MV-4-11 (cell line): ENCODE results near the gene ALX3.

Source experiments
- DNase-seq: peaks from one replicate; lab custom pipeline; 2025; lab: John Stamatoyannopoulos, UW

ALX3 gene

GRCh38 chr1:110065841-110066240 is 4.6 kb downstream of the ALX3 start:
- DNase-seq: no peak

DNA sequence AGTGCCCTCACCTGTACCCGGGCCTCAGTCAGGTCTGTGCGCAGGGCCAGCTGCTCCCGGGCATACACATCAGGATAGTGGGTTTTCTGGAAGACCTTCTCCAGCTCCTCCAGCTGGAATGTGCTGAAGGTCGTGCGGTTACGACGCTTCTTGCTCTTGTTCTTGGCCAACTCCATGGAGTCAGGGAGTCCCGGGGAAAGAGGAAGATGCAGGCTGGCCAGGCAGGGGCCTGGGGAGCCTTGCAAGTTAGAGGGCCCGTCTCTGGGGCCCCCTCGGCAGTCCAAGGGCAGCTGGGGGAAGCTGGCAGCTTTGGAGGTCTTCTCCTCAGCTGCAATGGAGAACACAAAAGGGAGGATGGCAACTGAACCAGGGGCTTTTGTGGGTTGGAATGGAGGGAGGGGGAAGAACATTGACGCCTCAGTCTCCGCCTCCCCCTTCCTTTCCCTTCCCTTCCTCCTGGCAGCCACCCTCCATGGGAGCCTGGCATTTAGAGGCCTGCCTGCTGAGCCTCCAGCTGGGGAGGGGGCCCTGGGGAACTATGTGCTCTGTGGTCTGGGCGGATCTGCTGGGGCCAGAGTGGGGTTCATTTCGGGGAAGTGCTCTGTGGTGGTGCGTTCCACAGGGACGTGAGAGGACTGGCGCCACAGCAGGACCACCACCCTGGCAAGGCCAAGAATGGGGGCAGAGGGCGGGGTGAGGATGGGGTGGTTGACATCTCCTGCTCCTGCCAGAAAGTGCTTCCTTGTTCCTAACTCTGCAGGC is 5.7 kb downstream of the ALX3 start:
- DNase-seq: no peak

DNA sequence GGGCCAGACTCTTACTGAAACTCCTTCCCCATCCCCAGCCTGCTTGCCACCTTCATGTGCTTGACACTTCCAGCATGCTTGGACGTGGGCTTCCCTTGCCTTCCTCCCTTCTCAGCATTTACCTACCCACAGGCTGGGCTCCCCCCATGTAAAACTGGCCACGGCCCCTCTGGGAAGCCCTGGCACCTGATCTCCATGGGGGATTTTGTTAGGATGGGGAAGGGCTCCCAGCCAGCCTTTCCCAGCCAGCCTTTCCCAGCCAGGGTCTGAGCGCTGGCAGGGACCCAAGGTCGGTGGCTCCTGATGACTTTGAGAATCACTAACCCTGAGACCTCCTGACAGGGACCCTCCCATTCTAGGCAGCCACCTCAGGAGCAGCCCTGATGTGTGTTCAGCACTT is 6.7 kb downstream of the ALX3 start:
- DNase-seq: no peak

GRCh38 chr1:110062612-110063011 is 7.9 kb downstream of the ALX3 start:
- no peak for DNase-seq

- DNase-seq: no peak
These were observed 9.1 kb downstream of the ALX3 start for GRCh38 chr1:110061341-110061740.

DNA sequence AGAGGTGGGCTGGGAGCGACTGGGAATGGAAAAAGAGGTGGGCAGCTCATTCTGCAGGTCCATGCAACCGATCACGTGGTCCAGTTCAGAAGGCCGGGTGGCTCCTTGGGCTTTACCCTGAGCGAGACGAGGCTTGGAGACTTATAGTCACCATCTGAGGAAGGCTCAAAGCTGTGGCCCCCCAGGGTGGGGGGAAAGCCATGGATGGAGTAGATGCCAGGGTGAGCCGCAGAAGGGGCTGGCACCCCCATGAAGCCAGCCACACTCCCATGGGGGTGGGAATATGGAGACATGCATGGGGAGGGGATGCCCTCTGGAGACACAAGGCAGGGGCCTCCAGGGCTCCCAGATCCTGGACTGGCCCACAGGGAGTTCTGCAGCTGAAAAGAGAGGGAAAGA is 9.8 kb downstream of the ALX3 start:
- no peak for DNase-seq

- peak; percentile 32 for DNase-seq
These were observed 10.3 kb downstream of the ALX3 start for GRCh38 chr1:110060034-110060661.

- no peak for DNase-seq
These were observed 11.2 kb downstream of the ALX3 start for GRCh38 chr1:110059133-110059863.

DNA sequence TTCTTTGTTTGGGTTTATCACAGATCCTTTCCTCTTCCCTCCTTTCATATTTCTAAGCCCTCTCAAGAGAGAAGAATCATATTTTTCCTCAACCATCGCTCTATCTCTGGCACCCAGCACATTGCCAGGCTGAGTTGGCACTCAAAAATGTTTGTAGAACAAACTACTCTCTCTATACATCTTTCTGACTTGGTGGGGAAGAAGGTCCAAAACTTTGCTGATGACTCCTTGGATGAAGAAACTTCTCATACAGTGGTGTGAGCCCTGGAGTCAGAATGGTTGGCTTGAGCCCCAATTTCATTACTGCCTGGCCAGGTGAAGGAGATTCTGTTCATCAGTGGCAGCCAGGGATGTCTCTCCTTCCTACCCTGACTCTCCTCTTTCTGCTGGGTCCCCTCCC is 11.9 kb downstream of the ALX3 start:
- DNase-seq: no peak

GRCh38 chr1:110057963-110058518 is 12.4 kb downstream of the ALX3 start:
- DNase-seq: peak; percentile 62

- no peak for DNase-seq
These were observed 13.7 kb downstream of the ALX3 start for GRCh38 chr1:110056776-110057175.

DNA sequence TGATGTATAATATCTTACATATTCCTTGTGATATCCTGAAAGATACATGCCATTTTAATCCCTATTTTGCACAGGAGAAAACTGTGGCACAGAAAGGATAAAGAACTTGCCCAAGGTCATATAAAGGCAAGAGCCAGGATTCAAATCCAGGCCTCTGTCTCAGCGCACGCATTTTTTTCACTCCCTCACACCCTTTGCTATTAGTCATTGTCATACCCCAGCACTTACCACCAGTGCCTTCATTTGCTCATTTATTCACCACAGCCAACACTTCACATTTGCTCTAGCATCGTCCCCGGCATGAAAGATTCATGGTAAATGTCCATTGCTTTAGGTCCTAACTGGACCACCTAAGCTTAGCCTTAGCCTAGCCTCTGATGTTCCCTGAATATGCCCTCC is 14.2 kb downstream of the ALX3 start:
- DNase-seq: no peak

- DNase-seq: no peak
These were observed 14.8 kb downstream of the ALX3 start for GRCh38 chr1:110055493-110056284.

DNA sequence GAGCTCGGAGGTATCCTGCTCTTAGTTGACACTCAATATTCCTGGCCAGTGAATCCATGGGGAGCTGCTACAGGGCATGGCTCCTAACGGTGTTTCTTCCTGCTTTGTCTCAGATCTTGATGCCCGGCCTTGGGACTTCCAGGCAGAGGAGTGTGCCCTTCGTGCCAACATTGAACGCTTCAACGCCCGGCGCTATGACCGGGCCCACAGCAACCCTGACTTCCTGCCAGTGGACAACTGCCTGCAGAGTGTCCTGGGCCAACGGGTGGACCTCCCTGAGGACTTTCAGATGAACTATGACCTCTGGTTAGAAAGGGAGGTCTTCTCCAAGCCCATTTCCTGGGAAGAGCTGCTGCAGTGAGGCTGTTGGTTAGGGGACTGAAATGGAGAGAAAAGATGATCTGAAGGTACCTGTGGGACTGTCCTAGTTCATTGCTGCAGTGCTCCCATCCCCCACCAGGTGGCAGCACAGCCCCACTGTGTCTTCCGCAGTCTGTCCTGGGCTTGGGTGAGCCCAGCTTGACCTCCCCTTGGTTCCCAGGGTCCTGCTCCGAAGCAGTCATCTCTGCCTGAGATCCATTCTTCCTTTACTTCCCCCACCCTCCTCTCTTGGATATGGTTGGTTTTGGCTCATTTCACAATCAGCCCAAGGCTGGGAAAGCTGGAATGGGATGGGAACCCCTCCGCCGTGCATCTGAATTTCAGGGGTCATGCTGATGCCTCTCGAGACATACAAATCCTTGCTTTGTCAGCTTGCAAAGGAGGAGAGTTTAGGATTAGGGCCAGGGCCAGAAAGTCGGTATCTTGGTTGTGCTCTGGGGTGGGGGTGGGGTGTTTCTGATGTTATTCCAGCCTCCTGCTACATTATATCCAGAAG is 16.7 kb downstream of the ALX3 start:
- DNase-seq: no peak

DNA sequence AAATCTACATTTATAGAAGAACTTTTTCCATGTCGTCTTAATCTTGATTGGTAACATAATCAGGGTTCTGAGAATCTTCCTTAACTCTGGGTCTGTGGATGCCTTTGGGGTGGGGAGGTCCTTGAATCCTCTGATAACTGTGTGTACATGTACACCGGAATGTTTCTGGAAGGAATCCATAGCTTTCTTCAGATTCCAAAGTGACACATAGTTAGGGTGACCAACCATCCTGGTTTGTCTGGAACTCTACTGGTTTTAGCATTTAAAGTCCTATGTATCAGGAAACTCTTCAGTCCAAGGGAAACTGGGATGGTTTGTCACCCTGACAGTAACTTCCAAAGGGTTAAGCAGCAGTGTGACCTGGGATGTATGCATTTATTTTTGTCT is 19.2 kb downstream of the ALX3 start:
- no peak for DNase-seq

GRCh38 chr1:110050602-110051261 is 19.7 kb downstream of the ALX3 start:
- DNase-seq: no peak

- no peak for DNase-seq
These were observed 20.5 kb downstream of the ALX3 start for GRCh38 chr1:110049801-110050601.

DNA sequence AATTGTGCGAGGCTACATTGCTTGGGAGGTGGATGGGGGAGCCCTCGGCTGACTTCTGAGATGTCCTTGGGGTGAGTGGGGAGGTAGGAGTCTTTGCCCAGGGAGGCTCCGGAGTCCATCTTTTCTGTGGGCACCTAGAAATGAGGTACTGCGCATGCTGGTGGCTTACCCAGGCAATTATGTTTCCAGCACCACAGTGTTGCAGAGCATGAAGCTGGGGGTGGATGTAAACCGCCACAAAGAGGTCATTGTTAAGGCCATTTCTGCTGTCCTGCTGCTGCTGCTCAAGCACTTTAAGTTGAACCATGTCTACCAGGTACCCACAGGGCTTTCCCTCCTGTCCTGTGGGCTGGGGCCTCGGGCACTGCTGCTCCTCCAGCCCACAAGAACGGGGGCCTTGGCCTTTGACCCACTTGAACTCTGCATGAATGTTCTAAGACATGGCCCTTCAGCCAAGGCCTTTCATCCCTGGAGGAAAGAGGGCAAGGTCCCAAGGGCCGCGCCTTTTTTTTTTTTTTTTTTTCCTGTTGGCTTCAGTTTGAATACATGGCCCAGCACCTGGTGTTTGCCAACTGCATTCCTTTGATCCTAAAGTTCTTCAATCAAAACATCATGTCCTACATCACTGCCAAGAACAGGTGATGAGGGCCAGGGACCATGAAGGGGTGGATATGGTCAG is 21.4 kb downstream of the ALX3 start:
- no peak for DNase-seq

GRCh38 chr1:110048240-110048639 is 22.2 kb downstream of the ALX3 start:
- no peak for DNase-seq
